Panc1 (cell line): ENCODE measurements around the gene GATA5.

Source experiments
- CTCF ChIP-seq: fragments of 450-650 bp; IDR thresholded peaks from 2 replicates; pipeline ENCODE4 v1.5.1; 2017; ENCODE audit warnings: mild to moderate bottlenecking
- POLR2AphosphoS5 ChIP-seq: IDR thresholded peaks from 2 replicates; pipeline ENCODE4 v1.6.1; 2012; ENCODE audit warnings: mild to moderate bottlenecking, low read depth, low read length, moderate library complexity
- TCF7L2 ChIP-seq: IDR thresholded peaks from 2 replicates; pipeline ENCODE4 v1.6.1; 2011; ENCODE audit warnings: mild to moderate bottlenecking, low read depth, low read length, inconsistent platforms

GRCh38 chr20:62460678-62461077 is 15.1 kb downstream of the GATA5 start:
- TF ChIP-seq CTCF (no peak), POLR2AphosphoS5 (no peak), TCF7L2 (no peak)
